ENCODE measurements around the gene TSHZ2.

DNA sequence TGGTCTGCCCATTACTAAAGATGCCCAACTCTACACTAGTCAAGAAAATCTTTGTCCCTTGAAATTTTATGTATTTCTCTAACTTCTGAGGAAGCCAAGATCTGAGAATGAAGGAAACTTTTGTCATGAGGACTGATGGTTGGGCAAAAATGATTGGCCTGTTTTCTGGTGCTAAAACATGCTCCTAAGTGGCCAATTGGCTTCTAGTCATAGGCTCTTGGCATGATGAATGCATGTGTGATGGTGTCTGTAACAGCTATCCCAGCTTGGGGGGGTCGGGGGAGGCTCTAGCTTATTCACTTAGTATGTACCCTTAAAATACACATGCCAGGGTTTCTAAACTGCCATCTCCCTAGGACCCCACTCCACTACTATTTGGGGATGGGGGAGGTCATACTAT lies 392.9 kb downstream of the TSHZ2 start:
- TF ChIP-seq YY1 (IDR thresholded peaks at IDR 0.05; ENCODE audit: insufficient read depth, insufficient read length) (no peak), ZNF274 (IDR thresholded peaks at IDR 0.05; ENCODE audit: low read depth, low read length) (no peak)

Measured in NT2/D1 (cell line).